ENCODE data around the gene CACNA1A. TPM values are rescaled to one million over a fixed set of nuclear protein-coding genes. Genes with fewer than 3 reads are reported as not detected.

The CACNA1A gene
- total RNA-seq, 1 donor from 2014 or later, result 0.52 TPM

- H3K9me3 ChIP-seq (ENCODE audit: control insufficient read depth in 3 of 3, low read length in 3 of 3), result peaks cover 1 to 8% (median 3%) of the 10 kb centered on the region in 3 donors
- no peaks in the 10 kb centered on the region for H3K36me3 ChIP-seq (ENCODE audit: control insufficient read depth in 3 of 3, insufficient read depth in 3 of 3, low read length in 3 of 3)
- no peak overlapping the region for H3K9ac ChIP-seq (ENCODE audit: low read depth in 1 of 3, low read length in 3 of 3)
- no peaks in the 10 kb centered on the region for H3K27me3 ChIP-seq (ENCODE audit: control insufficient read depth in 3 of 3, insufficient read depth in 3 of 3, low read length in 3 of 3)
- H3K4me3 ChIP-seq (ENCODE audit: low read length in 3 of 3), result no peak overlapping the region
- H3K4me1 ChIP-seq (ENCODE audit: control insufficient read depth in 3 of 3, insufficient read depth in 3 of 3, low read length in 3 of 3), result no peaks in the 10 kb centered on the region
- H3K27ac ChIP-seq (ENCODE audit: low read depth, low read length), result no peak overlapping the region
Measured at GRCh38 chr19:13334801-13335481, 171.3 kb downstream of the CACNA1A start.

- H3K9ac ChIP-seq (ENCODE audit: low read depth in 1 of 3, low read length in 3 of 3), result no peak overlapping the region
- no peaks in the 10 kb centered on the region for H3K27me3 ChIP-seq (ENCODE audit: control insufficient read depth in 3 of 3, insufficient read depth in 3 of 3, low read length in 3 of 3)
- H3K9me3 ChIP-seq (ENCODE audit: control insufficient read depth in 3 of 3, low read length in 3 of 3), result peaks cover 0 to 3% (median 3%) of the 10 kb centered on the region in 3 donors
- H3K4me3 ChIP-seq (ENCODE audit: low read length in 3 of 3), result no peak overlapping the region
- H3K27ac ChIP-seq (ENCODE audit: low read depth, low read length), result no peak overlapping the region
- H3K36me3 ChIP-seq (ENCODE audit: control insufficient read depth in 3 of 3, insufficient read depth in 3 of 3, low read length in 3 of 3), result no peaks in the 10 kb centered on the region
- no peaks in the 10 kb centered on the region for H3K4me1 ChIP-seq (ENCODE audit: control insufficient read depth in 3 of 3, insufficient read depth in 3 of 3, low read length in 3 of 3)
Measured at GRCh38 chr19:13330285-13330684, 176.0 kb downstream of the CACNA1A start.

- Histone ChIP-seq H3K27me3 (ENCODE audit: control insufficient read depth in 3 of 3, insufficient read depth in 3 of 3, low read length in 3 of 3) (no peaks in the 10 kb centered on the region), H3K4me3 (ENCODE audit: low read length in 3 of 3) (no peak overlapping the region), H3K4me1 (ENCODE audit: control insufficient read depth in 3 of 3, insufficient read depth in 3 of 3, low read length in 3 of 3) (no peaks in the 10 kb centered on the region), H3K27ac (ENCODE audit: low read depth, low read length) (no peak overlapping the region), H3K9ac (ENCODE audit: low read depth in 1 of 3, low read length in 3 of 3) (no peak overlapping the region), H3K36me3 (ENCODE audit: control insufficient read depth in 3 of 3, insufficient read depth in 3 of 3, low read length in 3 of 3) (no peaks in the 10 kb centered on the region), H3K9me3 (ENCODE audit: control insufficient read depth in 3 of 3, low read length in 3 of 3) (peaks cover 0 to 3% (median 3%) of the 10 kb centered on the region in 3 donors)
Measured at GRCh38 chr19:13329766-13330165, 176.5 kb downstream of the CACNA1A start.

- Histone ChIP-seq H3K9me3 (ENCODE audit: control insufficient read depth in 3 of 3, low read length in 3 of 3) (peaks cover 0 to 3% (median 3%) of the 10 kb centered on the region in 3 donors), H3K4me1 (ENCODE audit: control insufficient read depth in 3 of 3, insufficient read depth in 3 of 3, low read length in 3 of 3) (no peaks in the 10 kb centered on the region), H3K27me3 (ENCODE audit: control insufficient read depth in 3 of 3, insufficient read depth in 3 of 3, low read length in 3 of 3) (no peaks in the 10 kb centered on the region), H3K36me3 (ENCODE audit: control insufficient read depth in 3 of 3, insufficient read depth in 3 of 3, low read length in 3 of 3) (no peaks in the 10 kb centered on the region), H3K4me3 (ENCODE audit: low read length in 3 of 3) (no peak overlapping the region), H3K27ac (ENCODE audit: low read depth, low read length) (no peak overlapping the region), H3K9ac (ENCODE audit: low read depth in 1 of 3, low read length in 3 of 3) (no peak overlapping the region)
Measured at GRCh38 chr19:13328241-13328640, 178.0 kb downstream of the CACNA1A start.

- Histone ChIP-seq H3K4me1 (ENCODE audit: control insufficient read depth in 3 of 3, insufficient read depth in 3 of 3, low read length in 3 of 3) (no peaks in the 10 kb centered on the region), H3K9me3 (ENCODE audit: control insufficient read depth in 3 of 3, low read length in 3 of 3) (peaks cover 4 to 11% (median 9%) of the 10 kb centered on the region in 3 donors), H3K27me3 (ENCODE audit: control insufficient read depth in 3 of 3, insufficient read depth in 3 of 3, low read length in 3 of 3) (peaks cover 0 to 5% (median 3%) of the 10 kb centered on the region in 3 donors), H3K4me3 (ENCODE audit: low read length in 3 of 3) (no peak overlapping the region), H3K36me3 (ENCODE audit: control insufficient read depth in 3 of 3, insufficient read depth in 3 of 3, low read length in 3 of 3) (no peaks in the 10 kb centered on the region), H3K9ac (ENCODE audit: low read depth in 1 of 3, low read length in 3 of 3) (no peak overlapping the region), H3K27ac (ENCODE audit: low read depth, low read length) (no peak overlapping the region)
Measured at GRCh38 chr19:13319526-13319925, 186.8 kb downstream of the CACNA1A start.

- H3K4me1 ChIP-seq (ENCODE audit: control insufficient read depth in 3 of 3, insufficient read depth in 3 of 3, low read length in 3 of 3), result no peaks in the 10 kb centered on the region
- H3K9ac ChIP-seq (ENCODE audit: low read depth in 1 of 3, low read length in 3 of 3), result no peak overlapping the region
- H3K9me3 ChIP-seq (ENCODE audit: control insufficient read depth in 3 of 3, low read length in 3 of 3), result peaks cover 4 to 11% (median 9%) of the 10 kb centered on the region in 3 donors
- no peaks in the 10 kb centered on the region for H3K36me3 ChIP-seq (ENCODE audit: control insufficient read depth in 3 of 3, insufficient read depth in 3 of 3, low read length in 3 of 3)
- H3K27ac ChIP-seq (ENCODE audit: low read depth, low read length), result no peak overlapping the region
- no peak overlapping the region for H3K4me3 ChIP-seq (ENCODE audit: low read length in 3 of 3)
- H3K27me3 ChIP-seq (ENCODE audit: control insufficient read depth in 3 of 3, insufficient read depth in 3 of 3, low read length in 3 of 3), result peaks cover 0 to 5% (median 3%) of the 10 kb centered on the region in 3 donors
Measured at GRCh38 chr19:13318190-13318589, 188.1 kb downstream of the CACNA1A start.

GRCh38 chr19:13315495-13315894, 190.8 kb downstream of the CACNA1A start:
- H3K36me3 ChIP-seq (ENCODE audit: control insufficient read depth in 3 of 3, insufficient read depth in 3 of 3, low read length in 3 of 3), result no peaks in the 10 kb centered on the region
- no peak overlapping the region for H3K9ac ChIP-seq (ENCODE audit: low read depth in 1 of 3, low read length in 3 of 3)
- no peaks in the 10 kb centered on the region for H3K4me1 ChIP-seq (ENCODE audit: control insufficient read depth in 3 of 3, insufficient read depth in 3 of 3, low read length in 3 of 3)
- H3K9me3 ChIP-seq (ENCODE audit: control insufficient read depth in 3 of 3, low read length in 3 of 3), result peaks cover 3 to 11% (median 5%) of the 10 kb centered on the region in 3 donors
- H3K4me3 ChIP-seq (ENCODE audit: low read length in 3 of 3), result no peak overlapping the region
- H3K27ac ChIP-seq (ENCODE audit: low read depth, low read length), result no peak overlapping the region
- H3K27me3 ChIP-seq (ENCODE audit: control insufficient read depth in 3 of 3, insufficient read depth in 3 of 3, low read length in 3 of 3), result peaks cover 0 to 5% (median 3%) of the 10 kb centered on the region in 3 donors

GRCh38 chr19:13314761-13315160, 191.5 kb downstream of the CACNA1A start:
- H3K4me3 ChIP-seq (ENCODE audit: low read length in 3 of 3), result no peak overlapping the region
- H3K36me3 ChIP-seq (ENCODE audit: control insufficient read depth in 3 of 3, insufficient read depth in 3 of 3, low read length in 3 of 3), result no peaks in the 10 kb centered on the region
- H3K27me3 ChIP-seq (ENCODE audit: control insufficient read depth in 3 of 3, insufficient read depth in 3 of 3, low read length in 3 of 3), result peaks cover 0 to 5% (median 3%) of the 10 kb centered on the region in 3 donors
- H3K9ac ChIP-seq (ENCODE audit: low read depth in 1 of 3, low read length in 3 of 3), result no peak overlapping the region
- no peaks in the 10 kb centered on the region for H3K4me1 ChIP-seq (ENCODE audit: control insufficient read depth in 3 of 3, insufficient read depth in 3 of 3, low read length in 3 of 3)
- no peak overlapping the region for H3K27ac ChIP-seq (ENCODE audit: low read depth, low read length)
- H3K9me3 ChIP-seq (ENCODE audit: control insufficient read depth in 3 of 3, low read length in 3 of 3), result peaks cover 3 to 11% (median 5%) of the 10 kb centered on the region in 3 donors

GRCh38 chr19:13313875-13314274, 192.4 kb downstream of the CACNA1A start:
- H3K27ac ChIP-seq (ENCODE audit: low read depth, low read length), result no peak overlapping the region
- H3K27me3 ChIP-seq (ENCODE audit: control insufficient read depth in 3 of 3, insufficient read depth in 3 of 3, low read length in 3 of 3), result peaks cover 0 to 5% (median 3%) of the 10 kb centered on the region in 3 donors
- no peaks in the 10 kb centered on the region for H3K4me1 ChIP-seq (ENCODE audit: control insufficient read depth in 3 of 3, insufficient read depth in 3 of 3, low read length in 3 of 3)
- no peak overlapping the region for H3K4me3 ChIP-seq (ENCODE audit: low read length in 3 of 3)
- H3K9me3 ChIP-seq (ENCODE audit: control insufficient read depth in 3 of 3, low read length in 3 of 3), result peaks cover 3 to 11% (median 5%) of the 10 kb centered on the region in 3 donors
- H3K36me3 ChIP-seq (ENCODE audit: control insufficient read depth in 3 of 3, insufficient read depth in 3 of 3, low read length in 3 of 3), result no peaks in the 10 kb centered on the region
- no peak overlapping the region for H3K9ac ChIP-seq (ENCODE audit: low read depth in 1 of 3, low read length in 3 of 3)

- Histone ChIP-seq H3K4me3 (ENCODE audit: low read length in 3 of 3) (no peak overlapping the region), H3K4me1 (ENCODE audit: control insufficient read depth in 3 of 3, insufficient read depth in 3 of 3, low read length in 3 of 3) (no peaks in the 10 kb centered on the region), H3K27me3 (ENCODE audit: control insufficient read depth in 3 of 3, insufficient read depth in 3 of 3, low read length in 3 of 3) (peaks cover 3 to 4% (median 4%) of the 10 kb centered on the region in 3 donors), H3K9ac (ENCODE audit: low read depth in 1 of 3, low read length in 3 of 3) (no peak overlapping the region), H3K27ac (ENCODE audit: low read depth, low read length) (no peak overlapping the region), H3K9me3 (ENCODE audit: control insufficient read depth in 3 of 3, low read length in 3 of 3) (peaks cover 0 to 3% (median 3%) of the 10 kb centered on the region in 3 donors), H3K36me3 (ENCODE audit: control insufficient read depth in 3 of 3, insufficient read depth in 3 of 3, low read length in 3 of 3) (no peaks in the 10 kb centered on the region)
Measured at GRCh38 chr19:13309864-13310263, 196.4 kb downstream of the CACNA1A start.

Measured in skeletal muscle tissue (tissue), 4 donors.